Effector CD8-positive, alpha-beta T cell (primary cell): ENCODE results near the gene EMP1.
A peak's percentile ranks its signal among the peaks of the same experiment; 100 is the strongest.

Source experiments
- DNase-seq: peaks from one replicate; lab custom pipeline; 2025; lab: John Stamatoyannopoulos, UW

EMP1 gene

DNA sequence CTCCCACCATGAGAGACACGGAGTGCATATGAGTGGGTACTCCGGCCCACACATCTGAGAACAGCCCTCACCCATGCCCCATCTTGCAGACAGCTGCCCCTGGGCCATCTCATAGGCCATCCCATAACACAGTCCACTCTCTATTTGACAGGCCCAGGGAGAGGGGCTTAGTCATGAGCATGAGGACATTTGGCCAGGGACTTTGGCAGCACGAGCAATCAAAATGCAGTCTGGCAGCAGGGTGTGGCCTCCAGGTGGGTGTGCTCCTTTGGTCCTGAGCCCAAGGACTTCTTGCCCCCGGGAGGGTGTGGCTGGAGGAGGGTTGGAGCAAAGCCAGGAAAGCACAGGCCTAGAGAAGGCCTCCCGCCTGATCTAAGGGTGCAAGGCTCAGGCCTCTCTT is 25.6 kb downstream of the EMP1 start:
- no peak for DNase-seq

DNA sequence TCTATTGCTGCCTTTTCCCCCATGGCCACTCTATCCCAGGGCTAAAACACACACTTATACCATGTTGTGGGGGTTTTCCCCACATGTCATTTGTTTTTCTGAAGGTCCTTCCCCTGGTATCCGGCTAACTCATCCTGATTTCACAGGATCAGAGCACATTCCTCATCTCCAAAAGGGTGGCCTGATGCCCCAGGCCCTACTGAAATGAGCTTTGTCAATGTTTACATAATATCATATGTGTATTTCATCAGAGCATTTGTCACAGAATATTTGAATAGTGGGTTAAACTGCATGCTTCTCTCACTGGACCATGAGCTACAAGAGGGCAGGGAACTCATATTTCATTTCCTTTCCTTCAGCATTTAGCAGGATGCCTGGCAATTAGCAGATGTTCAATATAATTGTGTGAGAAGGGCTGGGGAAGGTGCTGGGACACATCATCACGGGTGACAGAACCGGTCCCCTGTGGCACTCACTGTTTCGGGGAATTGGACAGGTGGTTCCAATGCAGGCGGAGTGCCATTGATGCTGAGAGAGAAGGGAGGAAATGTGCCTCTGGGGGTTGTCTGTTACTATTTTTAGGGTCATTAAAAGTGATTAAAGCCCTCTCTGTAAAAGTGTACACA is 26.8 kb downstream of the EMP1 start:
- DNase-seq: no peak

DNA sequence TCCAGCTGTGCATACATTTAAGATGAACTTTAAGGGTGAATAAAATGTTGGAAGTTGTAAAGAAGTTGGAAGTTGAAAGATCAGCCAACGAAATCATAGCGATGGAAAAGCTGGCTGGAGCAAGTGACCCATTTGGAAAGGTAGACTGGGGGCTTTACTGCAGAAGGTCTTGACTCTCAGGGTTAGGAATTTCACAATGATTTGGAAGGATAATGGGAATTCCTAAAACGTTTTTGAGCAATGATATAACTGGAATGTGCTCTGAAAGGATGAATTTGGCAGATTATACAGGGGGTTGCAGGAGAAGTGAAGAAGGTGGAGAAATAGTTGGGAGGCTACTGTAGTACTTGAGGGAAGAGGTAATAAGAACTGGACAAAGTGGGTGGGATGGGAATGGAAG is 27.4 kb downstream of the EMP1 start:
- DNase-seq: no peak

DNA sequence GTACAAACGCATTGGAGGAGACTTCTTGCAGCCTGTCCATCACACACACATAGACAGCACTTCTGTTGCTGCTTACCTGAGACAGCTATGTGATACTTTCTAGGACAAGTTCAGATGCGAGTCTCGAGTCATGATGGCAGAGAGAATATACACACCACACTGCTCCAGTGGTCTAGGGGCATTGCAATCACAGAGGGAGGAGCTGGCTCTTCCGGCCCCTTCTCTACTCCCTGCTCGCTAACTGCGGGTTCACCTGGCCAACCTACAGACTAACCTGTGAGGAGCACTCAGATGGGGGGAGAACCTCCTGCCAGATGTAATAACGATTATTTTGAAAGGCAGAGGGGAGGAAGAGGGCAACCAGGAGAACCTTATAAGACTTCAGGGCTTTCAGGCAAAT is 30.7 kb downstream of the EMP1 start:
- DNase-seq: no peak

DNA sequence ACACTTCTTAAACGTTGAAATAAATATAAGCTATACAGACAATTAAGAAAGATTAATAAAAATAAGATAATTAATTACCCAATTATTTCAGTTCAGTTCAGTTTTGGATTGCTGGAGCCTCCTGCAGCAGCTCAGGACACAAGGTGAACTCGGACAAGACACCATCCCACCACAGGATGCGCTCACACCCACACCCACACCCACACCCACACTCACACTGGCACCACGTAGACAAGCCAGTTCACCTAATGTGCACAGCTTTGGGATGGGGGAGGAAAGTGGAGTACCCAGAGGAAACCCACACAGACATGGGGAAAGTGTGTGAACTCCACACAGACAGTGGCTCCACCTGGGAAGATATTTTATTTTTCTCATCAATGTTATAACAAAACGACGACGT is 32.1 kb downstream of the EMP1 start:
- DNase-seq: no peak

DNA sequence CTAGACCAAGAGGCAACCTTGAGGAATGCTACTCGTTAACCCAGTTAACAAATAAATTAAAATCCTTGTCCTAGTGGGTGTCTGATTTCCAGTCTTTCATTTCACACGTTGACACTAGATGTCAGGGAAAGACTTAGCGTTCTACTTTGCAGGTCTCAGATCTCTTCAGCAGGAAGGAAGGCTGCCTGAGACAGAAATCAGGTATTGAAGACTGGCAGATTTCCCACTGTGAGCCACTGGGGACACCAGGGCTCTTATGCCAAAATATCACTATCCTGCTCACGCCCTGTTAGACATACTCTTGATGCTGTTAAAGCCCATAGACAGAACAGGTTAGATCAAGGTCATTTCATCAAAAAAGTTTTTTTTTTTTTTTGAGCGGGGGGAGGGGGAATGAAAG is 33.0 kb downstream of the EMP1 start:
- no peak for DNase-seq

DNA sequence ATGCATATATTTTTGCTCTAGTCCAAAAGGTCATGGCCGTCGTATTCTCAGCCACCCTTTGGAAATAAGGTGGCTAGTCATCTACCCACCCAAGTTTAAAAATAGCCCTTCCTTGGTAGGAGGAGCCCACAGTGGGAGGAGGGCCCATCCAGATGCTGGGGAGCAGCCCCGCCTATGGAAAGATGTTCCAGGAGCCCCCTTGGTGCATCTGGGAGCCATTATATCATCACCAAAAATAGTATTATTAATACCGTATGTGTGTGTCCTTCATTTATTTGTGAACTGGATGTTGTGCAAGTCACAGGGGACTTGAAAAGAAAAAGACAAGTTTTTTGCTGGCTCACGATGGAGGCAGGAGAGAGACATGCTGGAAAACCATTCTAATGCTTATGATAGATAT is 34.0 kb downstream of the EMP1 start:
- DNase-seq: no peak

DNA sequence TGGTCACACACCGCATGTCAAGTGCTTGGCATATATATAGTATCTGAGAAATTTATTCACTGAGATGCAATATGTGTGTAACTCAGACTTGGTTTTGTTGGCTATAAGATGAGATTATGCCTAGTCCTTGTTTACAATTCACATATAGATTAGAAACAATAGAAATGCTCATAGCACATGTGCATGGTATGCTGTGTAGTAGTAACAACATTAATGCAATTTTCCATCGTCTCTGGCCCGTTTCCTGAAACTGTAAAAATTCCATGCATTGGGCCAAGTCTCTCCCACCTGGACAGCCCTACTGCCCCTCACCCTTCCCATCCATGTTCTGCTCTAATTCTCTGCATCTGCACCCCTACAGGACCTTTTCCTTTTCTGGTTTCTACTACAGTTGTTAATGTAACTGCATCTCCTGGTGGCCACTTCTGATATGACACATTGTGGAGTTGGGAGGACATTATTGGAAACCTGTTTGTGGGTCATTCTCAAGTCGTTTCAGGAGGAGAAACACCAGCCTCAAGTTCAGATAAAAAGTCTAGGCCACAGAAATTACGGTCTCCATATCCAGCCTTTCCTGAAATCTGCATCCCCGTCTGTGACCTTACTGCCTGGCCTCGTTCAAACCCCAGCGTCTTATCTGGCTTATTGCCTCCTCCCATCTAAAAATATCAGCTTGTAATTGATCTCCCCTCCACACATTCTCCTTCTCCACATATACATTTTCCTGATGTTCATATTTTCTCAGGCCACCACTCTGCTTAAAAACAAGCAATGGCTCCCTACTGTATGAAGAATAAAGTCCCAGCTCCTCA is 37.5 kb downstream of the EMP1 start:
- no peak for DNase-seq

DNA sequence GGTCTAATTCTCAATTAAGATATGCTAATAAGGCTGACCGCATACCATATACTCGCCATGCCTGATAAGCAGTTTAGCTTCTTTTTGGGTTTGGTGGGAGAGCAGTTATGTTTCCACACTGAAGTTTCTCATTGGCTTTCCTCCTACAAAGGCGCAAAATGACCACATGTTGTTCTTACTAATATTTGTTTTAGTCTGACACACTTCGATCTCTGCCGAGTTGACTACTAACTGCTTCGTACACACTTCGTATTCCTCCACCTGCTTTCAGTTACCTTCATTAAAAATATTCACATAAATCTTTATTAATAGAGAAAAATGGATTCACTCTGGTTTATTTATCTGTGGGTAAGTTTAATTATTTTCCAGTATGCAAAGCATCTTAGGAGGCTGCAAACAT is 41.7 kb downstream of the EMP1 start:
- DNase-seq: no peak

DNA sequence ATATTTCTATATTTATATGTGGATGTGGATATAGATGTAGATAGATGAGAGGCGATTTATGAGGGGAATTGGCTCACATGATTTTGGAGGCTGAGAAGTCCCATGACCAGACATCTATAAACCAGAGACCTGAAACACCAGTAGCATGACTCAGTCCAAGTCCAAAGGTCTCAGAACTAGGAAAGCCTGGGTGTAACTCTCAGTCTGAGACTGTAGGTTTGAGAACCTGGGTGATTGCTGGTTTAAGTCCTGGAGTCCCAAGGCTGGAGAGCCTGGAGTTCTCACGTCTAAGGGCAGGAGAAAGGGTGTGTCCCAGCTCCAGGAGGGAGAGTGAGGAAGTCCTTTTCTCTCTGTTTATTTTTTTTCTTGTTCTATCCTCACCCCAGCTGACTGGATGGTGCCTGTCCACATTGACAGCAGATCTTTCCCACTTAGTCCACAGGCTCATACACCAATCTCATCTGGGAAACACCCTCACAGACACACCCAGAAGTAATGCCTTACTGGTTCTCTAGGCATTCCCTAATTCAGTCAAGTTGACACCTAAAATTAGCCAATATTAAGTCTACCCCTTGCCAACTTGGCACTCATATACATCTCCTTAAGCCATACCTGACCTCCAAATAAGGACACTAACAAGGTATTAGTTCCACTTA is 45.4 kb downstream of the EMP1 start:
- DNase-seq: no peak

DNA sequence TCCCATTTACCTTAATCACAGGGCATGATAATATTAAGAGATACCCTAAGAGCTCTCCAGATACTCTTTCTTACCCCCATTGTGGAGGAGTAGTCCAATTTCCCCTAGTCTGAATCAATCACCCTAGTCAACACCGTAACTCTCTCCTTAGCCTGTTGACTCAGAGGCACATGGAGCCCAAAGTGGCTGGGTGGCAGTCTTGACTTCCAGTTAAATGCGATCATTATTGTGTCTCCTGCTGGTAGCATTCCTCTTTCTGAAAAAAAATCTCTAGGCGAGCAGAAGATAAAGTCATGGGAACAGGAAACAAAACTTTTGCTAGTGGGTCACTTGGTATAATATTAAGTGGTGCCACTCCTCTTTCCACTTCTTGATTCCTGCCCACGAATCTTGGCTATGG is 46.4 kb downstream of the EMP1 start:
- DNase-seq: no peak

DNA sequence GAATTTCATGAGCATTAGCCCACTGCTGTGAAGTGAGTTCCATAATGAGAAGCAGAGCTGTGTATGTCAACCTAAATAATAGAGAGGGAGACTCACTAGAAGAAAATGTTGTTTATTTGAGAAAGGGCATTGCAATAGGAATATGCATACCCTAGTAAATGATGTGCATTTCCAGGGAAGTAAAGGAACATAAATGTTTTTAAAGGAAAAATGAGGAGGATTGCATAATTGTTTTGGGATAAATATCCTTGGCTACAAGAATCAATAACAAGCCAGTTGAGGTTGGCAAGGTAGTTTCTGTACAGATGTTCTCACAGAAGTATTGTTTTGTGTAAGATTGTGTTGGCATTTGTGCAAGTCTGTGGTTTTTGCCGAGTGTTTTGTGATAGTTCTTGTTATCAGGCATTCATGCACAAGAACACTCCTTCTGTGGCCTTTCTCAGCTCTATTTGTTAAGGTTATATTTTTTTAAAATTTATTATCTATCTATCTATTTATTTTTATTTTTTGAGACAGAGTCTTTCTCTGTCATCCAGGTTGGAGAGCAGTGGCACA is 47.1 kb downstream of the EMP1 start:
- no peak for DNase-seq

DNA sequence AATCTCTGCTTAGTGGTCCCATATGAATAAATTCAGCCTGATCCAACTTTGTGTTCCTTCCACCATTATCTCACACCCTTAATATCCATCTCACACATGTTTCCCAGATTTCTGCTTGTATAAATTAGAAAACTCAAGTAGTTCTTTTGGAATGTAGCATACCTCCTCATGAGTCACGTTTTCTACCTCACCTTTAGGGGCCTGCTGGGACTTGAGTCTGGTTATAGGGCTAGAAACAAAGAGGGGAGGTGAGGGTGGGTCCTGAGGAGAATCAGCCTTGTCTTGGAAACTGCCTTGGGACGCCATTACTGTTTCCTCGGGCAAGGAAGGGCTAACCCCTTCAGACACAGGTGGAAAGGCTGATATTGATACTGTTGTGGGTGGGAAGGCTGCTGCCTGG is 51.1 kb downstream of the EMP1 start:
- no peak for DNase-seq

DNA sequence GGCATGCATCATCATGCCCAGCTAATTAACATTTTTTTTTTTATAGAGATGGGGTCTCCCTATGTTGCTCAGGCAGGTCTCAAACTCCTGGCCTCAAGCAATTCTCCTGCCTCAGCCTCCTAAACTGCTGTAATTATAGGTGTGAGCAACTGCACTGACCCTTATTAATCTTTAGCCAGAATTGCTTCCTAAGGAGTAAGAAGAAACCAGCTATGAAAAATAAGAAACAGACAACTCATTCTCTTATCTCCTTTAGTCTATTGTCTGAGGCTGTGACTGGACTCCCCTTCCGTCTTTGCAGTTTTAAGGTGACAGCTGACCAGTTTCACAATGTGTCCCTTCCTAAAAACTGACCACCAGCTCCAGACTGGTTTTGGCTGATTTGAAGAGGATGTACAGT is 52.4 kb downstream of the EMP1 start:
- DNase-seq: no peak

DNA sequence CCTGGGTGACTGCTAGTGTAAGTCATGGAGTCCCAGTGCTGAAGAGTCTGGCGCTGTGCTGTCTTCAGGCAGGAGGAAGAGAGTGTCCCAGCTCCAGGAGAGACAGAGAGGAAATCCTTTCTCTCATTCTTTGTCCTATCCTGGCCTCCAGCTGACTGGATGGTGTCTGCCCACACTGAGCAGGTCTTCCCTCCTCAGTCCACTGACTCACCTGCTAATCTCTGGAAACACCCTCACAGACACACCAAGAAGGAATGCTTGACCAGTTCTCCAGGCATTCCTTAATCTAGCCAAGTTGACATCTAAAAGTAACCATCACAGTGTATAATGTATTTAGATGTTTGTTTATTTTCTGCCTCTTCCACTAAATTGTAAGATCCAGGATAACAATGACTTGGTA is 53.9 kb downstream of the EMP1 start:
- no peak for DNase-seq

DNA sequence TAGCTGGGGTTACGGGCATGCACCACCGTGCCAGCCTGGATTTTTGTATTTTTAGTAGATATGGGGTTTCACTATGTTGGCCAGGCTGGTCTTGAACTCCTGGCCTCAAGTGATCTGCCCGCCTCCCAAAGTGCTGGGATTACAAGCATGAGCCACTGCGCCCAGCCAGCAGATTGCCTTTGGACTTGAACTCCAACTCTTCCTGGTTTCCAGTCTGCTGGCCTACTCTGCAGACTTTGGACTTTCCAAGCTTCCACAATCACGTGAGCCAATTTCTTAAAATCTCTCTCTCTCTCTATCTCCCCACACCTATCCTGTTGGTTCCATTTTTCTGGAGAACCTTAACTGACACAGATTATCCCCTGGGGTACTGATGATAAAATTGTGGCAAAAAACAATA is 55.0 kb downstream of the EMP1 start:
- no peak for DNase-seq

DNA sequence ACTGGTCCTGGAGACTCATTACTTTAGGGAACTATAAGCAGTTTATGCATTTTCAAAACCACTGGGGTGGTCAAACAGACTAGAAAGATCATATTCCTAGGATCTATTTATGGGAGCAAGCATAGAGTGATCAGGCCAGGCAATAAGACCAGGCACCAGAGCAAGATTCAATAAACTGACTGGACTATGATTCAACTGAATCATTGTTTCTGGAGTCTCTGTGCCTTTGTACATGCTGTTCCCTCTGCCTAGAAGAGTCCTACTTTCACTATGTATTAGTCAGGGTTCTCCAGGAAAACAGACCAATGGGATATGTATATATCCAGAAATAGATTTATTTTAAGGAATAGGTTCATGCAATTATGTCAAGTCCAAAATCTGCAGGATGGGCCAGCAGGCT is 55.5 kb downstream of the EMP1 start:
- DNase-seq: no peak

DNA sequence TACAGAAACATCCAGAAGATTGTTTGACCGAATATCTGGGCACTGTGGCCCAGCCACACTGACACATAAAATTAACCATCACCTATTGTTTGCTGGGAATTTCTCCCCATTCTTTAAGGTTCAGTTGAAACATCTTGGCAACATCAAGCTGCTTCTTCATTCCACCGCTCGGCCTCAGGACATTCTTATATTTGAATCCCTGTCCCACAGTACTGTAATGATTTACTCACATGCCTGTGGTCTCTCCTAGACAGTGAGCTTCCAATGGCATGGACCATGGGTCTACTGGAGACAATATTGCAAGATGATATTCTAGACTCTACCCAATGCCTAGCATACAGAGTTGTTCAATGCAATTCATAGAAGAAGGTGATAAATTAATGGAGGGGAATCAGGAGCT is 56.1 kb downstream of the EMP1 start:
- no peak for DNase-seq

DNA sequence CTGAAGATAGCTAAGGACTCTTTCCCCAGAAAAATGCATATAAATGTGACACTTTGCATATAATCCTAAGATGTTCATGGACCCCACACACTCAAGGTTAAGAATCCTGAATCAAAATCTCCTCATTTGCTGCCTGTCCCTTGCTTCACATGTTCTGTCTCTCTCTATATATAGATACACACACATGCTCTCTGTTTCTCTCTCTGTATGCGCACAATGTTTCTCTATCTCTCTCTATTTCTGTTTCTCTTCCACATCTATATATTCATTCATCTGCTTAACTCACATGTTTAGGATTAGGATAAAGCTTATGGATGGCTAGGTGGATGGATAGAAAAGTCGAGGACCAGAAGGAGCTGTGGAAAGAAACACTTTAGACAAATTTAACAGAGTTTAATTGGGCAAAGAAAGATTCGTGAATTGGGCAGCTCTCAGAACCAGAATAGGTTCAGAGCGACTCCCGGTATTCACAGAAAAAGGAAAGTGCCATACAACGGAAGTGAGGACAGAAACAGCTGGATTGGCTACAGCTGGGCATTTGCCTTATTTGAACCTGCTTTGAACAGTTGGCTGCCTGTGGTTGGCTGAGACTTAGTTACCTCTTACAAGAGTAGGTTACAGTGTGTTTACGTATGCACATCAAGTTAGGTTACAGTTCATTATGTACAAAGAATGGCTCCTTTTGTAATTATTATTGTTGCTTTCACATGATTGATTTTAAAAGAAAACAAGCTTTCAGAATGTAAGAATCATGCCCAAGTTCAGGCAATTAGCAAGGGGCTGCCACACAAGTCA is 57.6 kb downstream of the EMP1 start:
- no peak for DNase-seq

DNA sequence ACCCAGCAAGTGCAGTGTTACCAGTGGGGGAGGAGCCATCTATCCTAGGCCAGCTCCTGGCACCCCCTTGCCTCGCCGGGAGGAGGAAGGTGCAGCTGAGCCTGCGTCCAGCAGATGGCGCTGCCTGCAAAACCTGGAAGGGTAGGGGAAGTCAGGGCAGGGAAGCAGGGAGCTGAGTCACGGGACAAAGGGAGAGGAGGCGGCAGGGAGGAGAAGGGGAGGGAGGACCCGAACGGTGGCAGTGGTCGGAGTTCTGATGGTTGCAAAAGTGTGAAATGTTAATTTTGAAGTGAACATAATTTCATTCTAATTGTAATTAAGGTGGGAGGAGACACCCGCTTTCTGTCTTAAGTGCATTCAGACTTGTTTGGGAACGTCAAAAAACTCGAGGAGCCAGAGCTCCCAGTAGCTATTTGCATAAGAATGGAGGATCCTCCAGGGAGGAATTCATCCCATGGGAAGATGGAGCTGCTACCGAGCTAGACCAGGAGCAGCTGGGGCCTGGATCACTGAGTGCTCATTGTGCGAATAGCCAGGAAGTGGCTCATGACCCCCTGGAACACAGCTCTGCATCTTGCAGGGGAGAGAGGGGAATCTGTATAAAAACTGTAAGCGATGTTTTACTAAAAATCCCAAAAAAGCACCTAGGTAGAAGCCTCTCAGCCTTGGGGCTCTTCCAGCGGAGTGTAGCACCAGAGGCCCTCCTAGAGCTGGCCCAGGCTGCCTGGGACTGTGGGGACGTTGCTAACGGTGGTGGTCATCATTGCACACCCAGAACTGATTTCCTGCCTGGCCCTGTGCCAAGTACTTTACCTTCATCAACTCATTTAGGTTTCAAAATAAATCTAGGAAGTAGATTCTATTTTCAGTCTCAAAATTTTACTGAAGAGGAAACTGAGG is 59.5 kb downstream of the EMP1 start:
- DNase-seq: peak; percentile 58

DNA sequence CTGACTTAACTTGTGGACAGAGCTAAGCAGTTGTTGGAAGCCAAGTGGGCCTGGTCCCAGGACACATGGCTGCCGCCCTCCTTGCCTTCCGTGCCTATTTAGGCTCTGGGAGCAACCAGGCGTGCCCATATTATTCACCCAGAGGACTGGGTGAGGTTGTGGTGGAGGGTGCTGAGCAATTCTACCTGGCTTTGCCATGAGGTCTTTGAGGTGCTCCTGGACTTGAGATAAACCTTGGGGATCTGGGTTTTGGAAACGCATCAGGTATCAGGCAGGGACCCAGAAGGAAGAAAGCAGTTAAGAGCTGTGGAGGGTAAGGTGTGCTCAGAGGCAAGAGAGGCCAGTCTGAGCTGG is 60.1 kb downstream of the EMP1 start:
- DNase-seq: no peak
